ENCODE results near the gene PPP6R3.

- TF ChIP-seq CTCF (IDR thresholded peaks at IDR 0.05; ENCODE audit: low read length) (no peak), EZH2 (IDR thresholded peaks at IDR 0.05; ENCODE audit: borderline replicate concordance, low read length) (no peak)
These were observed 23.3 kb upstream of the PPP6R3 start for GRCh38 chr11:68436985-68437926.

Measured in OCI-LY1 (cell line).